ENCODE data around the gene COL24A1. TPM values are rescaled to one million over a fixed set of nuclear protein-coding genes. Genes with fewer than 3 reads are reported as not detected.

Gene COL24A1
- total RNA-seq, 1 experiment from 2014 or later: 1.1 TPM

- Mint-ChIP-seq H3K4me3 (no peak overlapping the region), H3K4me1 (no peaks in the 10 kb centered on the region), H3K9me3 (no peaks in the 10 kb centered on the region), H3K27me3 (ENCODE audit: low read depth) (no peaks in the 10 kb centered on the region), H3K27ac (no peak overlapping the region), H3K36me3 (no peaks in the 10 kb centered on the region)
- DNase-seq (ENCODE audit: low spot score) (peak; percentile 13), ATAC-seq (peak; percentile 59)
- ChIA-PET CTCF (interaction anchor here (0.7 to 1.6 kb wide), 15 partner anchors 11 to 710 kb away, joined by 3 to 15 read pairs (median 4); partner anchors contain the start of gene ZNHIT6), POLR2A (no interaction called here)
- TF ChIP-seq CTCF (IDR thresholded peaks at IDR 0.05): 0 out of 2 replicates have a peak, but pooled peaks have one; percentile 29
- no peak for TF ChIP-seq ATF3 (CRISPR knock-in tag; conservative IDR thresholded peaks at IDR 0.05)
Measured at GRCh38 chr1:86018283-86018923, 138.2 kb downstream of the COL24A1 start.

- ChIA-PET POLR2A (no interaction called here), CTCF (no interaction called here)
- Mint-ChIP-seq H3K36me3 (no peaks in the 10 kb centered on the region), H3K27ac (no peak overlapping the region), H3K4me1 (no peaks in the 10 kb centered on the region), H3K9me3 (no peaks in the 10 kb centered on the region), H3K4me3 (no peak overlapping the region), H3K27me3 (ENCODE audit: low read depth) (no peaks in the 10 kb centered on the region)
- TF ChIP-seq AR (CRISPR knock-in tag; IDR thresholded peaks at IDR 0.05) (no peak), NR2C2 (CRISPR knock-in tag; IDR thresholded peaks at IDR 0.05) (no peak), USF1 (CRISPR knock-in tag; IDR thresholded peaks at IDR 0.05) (no peak), E2F5 (CRISPR knock-in tag; IDR thresholded peaks at IDR 0.05) (no peak), ELF4 (CRISPR knock-in tag; IDR thresholded peaks at IDR 0.05; ENCODE audit: low read depth) (no peak), NR1H2 (CRISPR knock-in tag; IDR thresholded peaks at IDR 0.05) (no peak), GABPB1 (CRISPR knock-in tag; IDR thresholded peaks at IDR 0.05) (no peak)
- ATAC-seq (no peak), DNase-seq (ENCODE audit: low spot score) (no peak)
Measured at GRCh38 chr1:86016076-86016759, 140.4 kb downstream of the COL24A1 start.

GRCh38 chr1:86015375-86015774 lies 141.2 kb downstream of the COL24A1 start:
- ChIA-PET POLR2A (no interaction called here), CTCF (no interaction called here)
- Mint-ChIP-seq H3K27ac (no peak overlapping the region), H3K4me3 (no peak overlapping the region), H3K9me3 (no peaks in the 10 kb centered on the region), H3K36me3 (no peaks in the 10 kb centered on the region), H3K4me1 (no peaks in the 10 kb centered on the region), H3K27me3 (ENCODE audit: low read depth) (no peaks in the 10 kb centered on the region)
- ATAC-seq (no peak), DNase-seq (ENCODE audit: low spot score) (no peak)
- TF ChIP-seq OVOL2 (CRISPR knock-in tag; IDR thresholded peaks at IDR 0.05; ENCODE audit: borderline replicate concordance) (no peak), ZNF281 (CRISPR knock-in tag; IDR thresholded peaks at IDR 0.05) (no peak), SOX15 (CRISPR knock-in tag; IDR thresholded peaks at IDR 0.05) (no peak), E2F5 (CRISPR knock-in tag; IDR thresholded peaks at IDR 0.05) (no peak), NFATC4 (CRISPR knock-in tag; IDR thresholded peaks at IDR 0.05) (no peak), ZNF263 (CRISPR knock-in tag; IDR thresholded peaks at IDR 0.05; ENCODE audit: low read depth) (no peak), IRF1 (CRISPR knock-in tag; IDR thresholded peaks at IDR 0.05) (no peak), NR1H2 (CRISPR knock-in tag; IDR thresholded peaks at IDR 0.05) (no peak), STAT6 (CRISPR knock-in tag; conservative IDR thresholded peaks at IDR 0.05; ENCODE audit: low read depth) (no peak)
